Tibial artery (tissue), 4 donors: ENCODE data around the gene EP400.

Experiments used
- DNase-seq, 2 donors: peaks; one replicate each; pipeline ENCODE4 v3.0.0-alpha.2; 2019
- H3K27ac ChIP-seq, 2 donors: fragments of 200-600 bp; sonication (generic) in 1 of 2; 1 replicate in 1 of 2; 2 replicates in 1 of 2; pipeline ENCODE4 v1.5.1; 2018 to 2019; ENCODE audit warnings: mild to moderate bottlenecking in 1 of 2
- H3K27me3 ChIP-seq, 2 donors: fragments of 200-600 bp; sonication (generic) in 1 of 2; one replicate each; pipeline versions ENCODE4 v1.5.1 to v1.6.0; 2016 to 2019
- H3K36me3 ChIP-seq, 3 donors: fragments of 200-600 bp; sonication (generic) in 2 of 3; one replicate each; pipeline ENCODE4 v1.5.1; 2016 to 2019; ENCODE audit warnings: mild to moderate bottlenecking in 2 of 3
- H3K4me1 ChIP-seq, 4 donors: fragments of 200-600 bp; sonication (generic) in 2 of 4; 1 replicate in 3 of 4; 2 replicates in 1 of 4; pipeline ENCODE4 v1.5.1; 2016 to 2019
- H3K4me3 ChIP-seq, 2 donors: fragments of 200-600 bp; sonication (generic) in 1 of 2; 1 replicate in 1 of 2; 2 replicates in 1 of 2; pipeline ENCODE4 v1.5.1; 2018 to 2019; ENCODE audit warnings: mild to moderate bottlenecking in 2 of 2
- H3K9me3 ChIP-seq, 3 donors: fragments of 200-600 bp; sonication (generic) in 1 of 3; one replicate each; pipeline ENCODE4 v1.5.1; 2016 to 2019
- intact Hi-C: fragments of 100-400 bp; cut with DNase I; formaldehyde crosslinking; loops from one replicate; pipeline ENCODE4 v1.15.0; 2023; ENCODE audit warnings: low total_unique reads
- TF ChIP-seq, protein P1 (sequence below), 2 experiments: fragments of 200-600 bp in 1 of 2; fragments of 450-650 bp in 1 of 2; IDR thresholded peaks; one replicate each; pipeline ENCODE4 v1.5.1; 2017 to 2019; ENCODE audit warnings: antibody characterized with exemption in 2 of 2, mild to moderate bottlenecking in 1 of 2, moderate library complexity in 1 of 2

Gene EP400

DNA sequence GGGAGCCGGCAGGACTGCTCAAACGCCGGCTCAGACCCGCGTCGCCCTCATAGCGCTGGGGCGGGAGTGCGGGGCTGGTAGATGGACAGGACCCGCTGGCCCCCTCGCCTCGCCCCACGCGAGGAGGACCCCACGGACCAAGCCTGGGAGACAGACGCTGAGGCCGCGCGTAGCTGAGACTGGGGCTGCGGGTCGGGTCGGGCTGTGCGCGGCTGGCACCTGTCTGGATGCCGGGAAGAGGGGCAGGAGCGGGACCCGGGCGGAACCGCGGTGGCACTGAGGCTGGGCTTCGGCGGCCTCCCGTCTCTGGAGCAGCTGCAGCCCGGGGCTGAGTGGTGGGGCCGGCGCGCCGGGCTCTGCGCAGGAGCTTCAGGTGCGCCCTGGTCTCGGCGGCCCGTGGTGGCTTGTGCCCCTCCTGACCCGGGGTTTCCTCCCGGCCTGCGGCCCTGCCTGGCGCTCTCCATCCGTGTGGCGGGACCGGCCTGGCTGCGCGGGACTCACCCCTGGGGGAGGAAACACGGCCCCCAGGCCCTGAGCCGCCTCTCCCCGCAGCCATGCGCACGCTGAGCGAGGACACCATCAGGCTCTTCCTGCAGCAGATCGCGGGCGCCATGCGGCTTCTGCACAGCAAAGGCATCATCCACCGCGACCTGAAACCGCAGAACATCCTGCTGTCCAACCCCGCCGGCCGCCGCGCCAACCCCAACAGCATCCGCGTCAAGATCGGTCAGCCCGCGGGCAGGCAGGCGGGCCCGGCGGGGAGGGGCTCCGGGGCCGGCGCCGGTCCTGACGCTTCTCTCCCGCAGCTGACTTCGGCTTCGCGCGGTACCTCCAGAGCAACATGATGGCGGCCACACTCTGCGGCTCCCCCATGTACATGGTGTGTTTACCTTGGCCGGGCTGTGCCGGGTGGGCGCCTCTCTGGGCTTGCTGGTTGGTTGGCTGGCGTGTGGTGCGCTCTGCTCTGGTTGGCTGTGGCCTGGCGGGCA, 41.4 kb upstream of the EP400 start:
- Histone ChIP-seq H3K4me1 (peaks cover 6 to 33% (median 23%) of the 10 kb centered on the region in 4 donors), H3K27ac (no peak overlapping the region), H3K9me3 (no peaks in the 10 kb centered on the region), H3K27me3 (no peaks in the 10 kb centered on the region), H3K36me3 (peaks cover 46 to 84% (median 71%) of the 10 kb centered on the region in 3 donors), H3K4me3 (no peak overlapping the region)
- DNase-seq, result peak; percentile 17 to 66
- TF ChIP-seq, protein P1, sequence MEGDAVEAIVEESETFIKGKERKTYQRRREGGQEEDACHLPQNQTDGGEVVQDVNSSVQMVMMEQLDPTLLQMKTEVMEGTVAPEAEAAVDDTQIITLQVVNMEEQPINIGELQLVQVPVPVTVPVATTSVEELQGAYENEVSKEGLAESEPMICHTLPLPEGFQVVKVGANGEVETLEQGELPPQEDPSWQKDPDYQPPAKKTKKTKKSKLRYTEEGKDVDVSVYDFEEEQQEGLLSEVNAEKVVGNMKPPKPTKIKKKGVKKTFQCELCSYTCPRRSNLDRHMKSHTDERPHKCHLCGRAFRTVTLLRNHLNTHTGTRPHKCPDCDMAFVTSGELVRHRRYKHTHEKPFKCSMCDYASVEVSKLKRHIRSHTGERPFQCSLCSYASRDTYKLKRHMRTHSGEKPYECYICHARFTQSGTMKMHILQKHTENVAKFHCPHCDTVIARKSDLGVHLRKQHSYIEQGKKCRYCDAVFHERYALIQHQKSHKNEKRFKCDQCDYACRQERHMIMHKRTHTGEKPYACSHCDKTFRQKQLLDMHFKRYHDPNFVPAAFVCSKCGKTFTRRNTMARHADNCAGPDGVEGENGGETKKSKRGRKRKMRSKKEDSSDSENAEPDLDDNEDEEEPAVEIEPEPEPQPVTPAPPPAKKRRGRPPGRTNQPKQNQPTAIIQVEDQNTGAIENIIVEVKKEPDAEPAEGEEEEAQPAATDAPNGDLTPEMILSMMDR (IDR thresholded peaks at IDR 0.05), result no peak
- intact Hi-C loops, result no loop called here

DNA sequence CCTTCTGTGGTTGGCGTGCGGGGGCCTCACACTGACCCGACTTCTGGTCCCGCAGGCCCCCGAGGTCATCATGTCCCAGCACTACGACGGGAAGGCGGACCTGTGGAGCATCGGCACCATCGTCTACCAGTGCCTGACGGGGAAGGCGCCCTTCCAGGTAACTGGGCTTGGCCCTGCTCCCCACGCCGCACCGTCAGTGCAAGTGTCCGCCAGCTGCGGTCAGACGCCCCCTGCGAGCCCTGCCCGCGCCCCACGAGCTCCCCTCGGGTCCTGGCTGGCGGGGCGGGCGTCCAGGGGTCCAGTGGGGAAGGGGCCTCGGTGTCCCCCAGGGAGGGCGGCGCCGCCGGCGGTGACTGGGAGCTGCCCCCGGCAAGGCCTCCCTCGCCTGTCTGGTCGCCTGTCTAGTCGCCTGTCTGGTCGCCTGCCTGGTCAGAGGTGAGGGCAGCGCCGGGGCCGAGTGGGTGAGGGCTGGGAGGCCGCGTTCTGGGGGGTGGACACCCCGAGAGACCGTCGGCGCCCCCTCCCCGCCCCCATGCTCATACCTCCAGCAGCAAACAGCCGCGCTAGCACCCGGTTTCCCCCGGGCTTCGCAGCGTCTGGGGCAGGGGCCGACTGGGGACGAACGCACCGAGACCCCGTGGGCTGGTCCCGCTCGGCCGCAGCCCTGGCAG, 40.5 kb upstream of the EP400 start:
- TF ChIP-seq, protein P1 (IDR thresholded peaks at IDR 0.05), result no peak
- H3K4me3 ChIP-seq, result no peak overlapping the region
- H3K27ac ChIP-seq, result no peak overlapping the region
- H3K36me3 ChIP-seq, result peaks cover 54 to 90% (median 79%) of the 10 kb centered on the region in 3 donors
- H3K9me3 ChIP-seq, result no peaks in the 10 kb centered on the region
- H3K27me3 ChIP-seq, result no peaks in the 10 kb centered on the region
- DNase-seq, result peak; percentile 13 to 62
- intact Hi-C loops, result no loop called here
- H3K4me1 ChIP-seq, result peaks cover 6 to 27% (median 18%) of the 10 kb centered on the region in 4 donors

DNA sequence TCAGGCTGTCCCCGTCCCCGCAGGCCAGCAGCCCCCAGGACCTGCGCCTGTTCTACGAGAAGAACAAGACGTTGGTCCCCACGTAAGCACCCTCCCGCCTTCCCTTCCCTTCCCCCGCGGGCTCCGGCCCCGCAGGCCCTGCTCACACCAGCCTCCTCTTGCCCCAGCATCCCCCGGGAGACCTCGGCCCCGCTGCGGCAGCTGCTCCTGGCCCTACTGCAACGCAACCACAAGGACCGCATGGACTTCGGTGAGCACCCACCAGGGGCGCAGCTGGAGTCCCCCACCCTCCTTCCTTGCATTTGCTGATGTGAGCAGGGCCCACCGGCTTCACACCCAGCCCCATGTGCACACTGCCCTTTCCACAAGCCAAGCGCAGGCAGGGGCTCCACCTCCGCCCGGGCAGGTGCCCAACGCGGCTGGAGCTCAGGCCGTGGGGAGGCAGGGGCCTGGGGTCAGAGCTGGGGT, 40.0 kb upstream of the EP400 start:
- Histone ChIP-seq H3K9me3 (no peaks in the 10 kb centered on the region), H3K36me3 (peaks cover 60 to 96% (median 85%) of the 10 kb centered on the region in 3 donors), H3K4me3 (no peak overlapping the region), H3K27ac (no peak overlapping the region), H3K27me3 (no peaks in the 10 kb centered on the region), H3K4me1 (peaks cover 6 to 21% (median 15%) of the 10 kb centered on the region in 4 donors)
- no peak for DNase-seq
- intact Hi-C loops, result no loop called here
- TF ChIP-seq, protein P1 (IDR thresholded peaks at IDR 0.05), result no peak

DNA sequence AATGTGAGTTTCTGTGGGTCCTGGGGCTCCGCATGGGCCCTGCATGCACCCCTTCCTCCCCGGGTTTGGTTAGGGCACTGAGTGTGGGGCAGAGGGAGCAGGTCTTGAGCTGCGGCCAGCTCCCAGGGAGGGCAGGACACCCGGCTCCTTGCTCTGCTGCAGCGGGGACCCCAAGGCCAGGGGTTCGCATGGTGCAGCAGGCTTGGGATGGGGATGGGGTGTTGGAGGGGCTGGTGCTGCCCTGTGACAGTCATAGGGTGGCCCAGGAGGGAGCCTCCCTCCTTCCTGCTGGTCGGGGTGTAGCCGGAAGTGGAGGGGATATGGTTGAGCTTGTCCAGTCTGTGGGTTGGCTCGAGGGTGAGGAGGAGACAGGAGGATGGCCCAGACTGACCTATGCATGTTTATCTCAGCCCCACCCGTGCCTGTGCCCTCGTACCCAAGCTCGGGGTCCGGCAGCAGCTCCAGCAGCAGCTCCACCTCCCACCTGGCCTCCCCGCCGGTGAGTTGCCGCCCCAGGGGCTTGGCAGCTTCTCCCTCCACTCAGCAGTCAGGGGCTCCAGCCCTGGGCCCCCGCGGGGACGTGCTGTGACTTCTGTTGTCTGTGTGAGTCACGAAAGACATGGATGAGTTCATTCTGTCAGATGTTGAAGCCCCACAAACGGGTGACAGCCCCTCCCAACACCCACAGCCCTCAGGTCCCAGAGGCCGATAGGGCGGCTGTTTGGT, 39.3 kb upstream of the EP400 start:
- intact Hi-C loops, result no loop called here
- no peak overlapping the region for H3K27ac ChIP-seq
- H3K9me3 ChIP-seq, result no peaks in the 10 kb centered on the region
- H3K27me3 ChIP-seq, result no peaks in the 10 kb centered on the region
- no peak overlapping the region for H3K4me3 ChIP-seq
- H3K36me3 ChIP-seq, result peaks cover 67 to 97% (median 92%) of the 10 kb centered on the region in 3 donors
- no peak for DNase-seq
- TF ChIP-seq, protein P1 (IDR thresholded peaks at IDR 0.05), result no peak
- peaks cover 6 to 17% (median 13%) of the 10 kb centered on the region in 4 donors for H3K4me1 ChIP-seq

DNA sequence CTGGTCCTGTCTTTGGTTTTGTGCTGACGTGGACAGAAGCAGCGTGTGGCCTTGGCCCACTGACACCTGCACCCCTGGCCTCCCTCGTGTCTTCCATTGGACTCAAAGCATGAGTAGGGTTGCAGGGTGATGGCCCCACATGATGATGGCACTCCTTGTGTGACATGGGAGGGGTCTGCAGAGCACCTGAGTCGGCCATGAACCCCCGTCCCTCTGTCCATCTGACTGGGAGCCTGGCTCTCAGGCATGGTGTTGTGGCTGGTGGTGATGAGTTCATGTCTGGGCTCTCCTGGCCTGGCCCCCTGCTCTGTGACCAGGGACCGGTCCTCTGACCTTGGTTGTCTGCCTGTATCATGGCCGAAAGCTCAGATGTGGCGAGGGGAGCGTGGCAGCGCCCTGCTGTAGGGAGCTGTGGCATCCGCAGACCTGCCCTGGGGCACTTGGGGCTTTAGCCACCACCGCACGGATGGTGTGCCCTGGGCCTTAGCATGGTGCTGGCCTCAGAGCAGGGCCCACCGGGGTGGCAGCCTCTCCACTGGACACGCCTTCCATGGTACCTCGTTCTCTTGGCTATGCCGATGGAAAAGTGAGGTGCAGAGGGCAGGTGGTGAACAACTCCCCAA, 38.6 kb upstream of the EP400 start:
- TF ChIP-seq, protein P1 (IDR thresholded peaks at IDR 0.05), result no peak

More for the DNA sequence above, 38.6 kb upstream of the EP400 start:
- no peak for DNase-seq
- Histone ChIP-seq H3K9me3 (no peaks in the 10 kb centered on the region), H3K27me3 (no peaks in the 10 kb centered on the region), H3K27ac (no peak overlapping the region), H3K4me3 (no peak overlapping the region), H3K36me3 (peaks cover 73 to 99% (median 99%) of the 10 kb centered on the region in 3 donors), H3K4me1 (peaks cover 6 to 17% (median 13%) of the 10 kb centered on the region in 4 donors)
- intact Hi-C loops, result no loop called here
